Breast epithelium (tissue), 4 donors: ENCODE measurements around the gene AHI1. TPM values are rescaled to one million over a fixed set of nuclear protein-coding genes. Genes with fewer than 3 reads are reported as not detected.
A peak's percentile ranks its signal among the peaks of the same experiment; 100 is the strongest.

Experiments
- DNase-seq, 2 donors: peaks; one replicate each; pipeline ENCODE4 v3.0.0-alpha.2; 2019; ENCODE audit warnings: low spot score in 2 of 2
- H3K27ac ChIP-seq, 2 donors: fragments of 200-600 bp; sonication (generic) in 1 of 2; one replicate each; pipeline ENCODE4 v1.5.1; 2016 to 2019; ENCODE audit warnings: mild to moderate bottlenecking in 1 of 2
- H3K27me3 ChIP-seq, 2 donors: fragments of 200-600 bp; sonication (generic) in 1 of 2; one replicate each; pipeline versions ENCODE4 v1.5.1 to v1.6.0; 2017 to 2019; ENCODE audit warnings: control low read depth in 1 of 2, mild to moderate bottlenecking in 1 of 2
- H3K36me3 ChIP-seq: fragments of 200-600 bp; one replicate; pipeline ENCODE4 v1.5.1; 2019
- H3K4me1 ChIP-seq, 2 donors: fragments of 200-600 bp; sonication (generic); one replicate each; pipeline ENCODE4 v1.5.1; 2016 to 2019; ENCODE audit warnings: control low read depth in 1 of 2
- H3K4me3 ChIP-seq, 3 donors: fragments of 200-600 bp; sonication (generic); 1 replicate in 2 of 3; 2 replicates in 1 of 3; pipeline ENCODE4 v1.5.1; 2016 to 2019; ENCODE audit warnings: mild to moderate bottlenecking in 3 of 3, moderate library complexity in 2 of 3
- H3K9me3 ChIP-seq, 2 donors: fragments of 200-600 bp; sonication (generic) in 1 of 2; one replicate each; pipeline ENCODE4 v1.5.1; 2016 to 2019; ENCODE audit warnings: control low read depth in 1 of 2
- CTCF ChIP-seq, 3 donors: fragments of 450-650 bp; IDR thresholded peaks; one replicate each; pipeline ENCODE4 v1.5.1; 2016 to 2017; ENCODE audit warnings: antibody characterized with exemption in 3 of 3, mild to moderate bottlenecking in 3 of 3, moderate library complexity in 3 of 3
- POLR2A ChIP-seq: fragments of 450-650 bp; IDR thresholded peaks from one replicate; pipeline ENCODE4 v1.6.1; 2016; ENCODE audit warnings: antibody characterized with exemption, mild to moderate bottlenecking, moderate library complexity
- POLR2AphosphoS5 ChIP-seq, 3 donors: sonication (generic); formaldehyde crosslinking; IDR thresholded peaks; one replicate each; pipeline ENCODE4 v1.6.1; 2017; ENCODE audit warnings: antibody characterized with exemption in 3 of 3
- intact Hi-C: fragments of 100-400 bp; cut with DNase I; formaldehyde crosslinking; loops from one replicate; pipeline ENCODE4 v1.15.1; 2023; ENCODE audit warnings: low total_unique reads
- total RNA-seq, 3 donors: library from RNA; depleted of rRNA; stranded (reverse); fragments of >200 nt; gene quantifications; one replicate each; pipeline ENCODE4 v1.1.0, GENCODE V29; 2016

AHI1 gene
- total RNA-seq = 10 to 100 TPM; 23.5 to 62.2 (median 49.8) TPM

GRCh38 chr6:135497412-135498184 is at the start of gene AHI1:
AHI1 (minus strand) TSS chr6:135497740; CDS start chr6:135492237, 5,503 bp downstream.
- DNase-seq = peak; percentile 88 to 89
- peak; percentile 61 to 94 (median 89) for TF ChIP-seq POLR2AphosphoS5 (IDR thresholded peaks at IDR 0.05)
- peak; percentile 9 to 49 (median 35) for TF ChIP-seq CTCF (IDR thresholded peaks at IDR 0.05)
- TF ChIP-seq POLR2A = peak; percentile 81
- Histone ChIP-seq H3K27ac (peak within 1 kb of the TSS; percentile 97 to 99), H3K36me3 (no peaks in the 10 kb centered on the region), H3K9me3 (no peaks in the 10 kb centered on the region), H3K4me1 (peaks cover 0 to 7% of the 10 kb centered on the region in 2 donors), H3K4me3 (peak within 1 kb of the TSS; percentile 75 to 77 (median 76)), H3K27me3 (no peaks in the 10 kb centered on the region)
- intact Hi-C loops = no loop called here

- no peak overlapping the region for H3K27ac ChIP-seq
- no peak for DNase-seq
- H3K9me3 ChIP-seq = no peaks in the 10 kb centered on the region
- intact Hi-C loops = no loop called here
- H3K27me3 ChIP-seq = no peaks in the 10 kb centered on the region
- H3K4me3 ChIP-seq = no peak overlapping the region
- TF ChIP-seq CTCF (IDR thresholded peaks at IDR 0.05) (no peak), POLR2AphosphoS5 (IDR thresholded peaks at IDR 0.05) (no peak), POLR2A (no peak)
- H3K36me3 ChIP-seq = no peaks in the 10 kb centered on the region
- H3K4me1 ChIP-seq = no peaks in the 10 kb centered on the region
These were observed 49.3 kb upstream of the AHI1 start for GRCh38 chr6:135546680-135547418.

GRCh38 chr6:135546206-135546605 is 48.7 kb upstream of the AHI1 start:
- no peak for DNase-seq
- TF ChIP-seq POLR2AphosphoS5 (IDR thresholded peaks at IDR 0.05) (no peak), CTCF (IDR thresholded peaks at IDR 0.05) (no peak), POLR2A (no peak)
- Histone ChIP-seq H3K36me3 (no peaks in the 10 kb centered on the region), H3K4me3 (no peak overlapping the region), H3K27ac (no peak overlapping the region), H3K27me3 (no peaks in the 10 kb centered on the region), H3K9me3 (no peaks in the 10 kb centered on the region), H3K4me1 (no peaks in the 10 kb centered on the region)
- intact Hi-C loops = no loop called here

- Histone ChIP-seq H3K27me3 (no peaks in the 10 kb centered on the region), H3K27ac (no peak overlapping the region), H3K4me3 (no peak overlapping the region), H3K4me1 (no peaks in the 10 kb centered on the region), H3K36me3 (no peaks in the 10 kb centered on the region), H3K9me3 (no peaks in the 10 kb centered on the region)
- TF ChIP-seq POLR2AphosphoS5 (IDR thresholded peaks at IDR 0.05) (no peak), CTCF (IDR thresholded peaks at IDR 0.05) (no peak), POLR2A (no peak)
- no peak for DNase-seq
- intact Hi-C loops = no loop called here
These were observed 42.8 kb upstream of the AHI1 start for GRCh38 chr6:135540207-135540840.
